Common myeloid progenitor, CD34-positive (primary cell): Measurements from ENCODE around the gene NUFIP2.
A peak's percentile ranks its signal among the peaks of the same experiment; 100 is the strongest.
"Not testable (repeated sequence)": the region's sequence is repeated elsewhere in the genome, so short reads cannot be mapped to it uniquely, and the experiment has no call there.

Source experiments
- CTCF ChIA-PET: fragments of 350-600 bp; sonication (Branson Sonifier 250); formaldehyde crosslinking; loops from one replicate; lab custom pipeline; 2021; ENCODE audit warnings: antibody characterized with exemption; lab: Charles Lee
- POLR2A ChIA-PET: fragments of 350-600 bp; sonication (Branson Sonifier 250); formaldehyde crosslinking; loops from one replicate; lab custom pipeline; 2021; ENCODE audit warnings: antibody characterized with exemption; lab: Charles Lee
- DNase-seq, 3 donors: peaks; one replicate each; pipeline versions ENCODE4 v3.0.0 to v3.0.0-alpha.2; 2013
- H3K27ac ChIP-seq, 2 experiments: 1 replicate in 1 of 2; 2 replicates in 1 of 2; pipeline ENCODE4 v1.7.0; 2013; ENCODE audit warnings: inconsistent platforms in 2 of 2, low read length in 2 of 2, mild to moderate bottlenecking in 2 of 2, low read depth in 1 of 2, moderate library complexity in 1 of 2; ENCODE audit not compliant: severe bottlenecking in 2 of 2, insufficient read depth in 1 of 2, poor library complexity in 1 of 2
- H3K27me3 ChIP-seq, 5 experiments: replicated peaks in 2 of 5; 1 replicate in 3 of 5; 2 replicates in 2 of 5; pipeline versions ENCODE4 v1.6.1 to v1.7.0; 2013; ENCODE audit warnings: low read length in 4 of 5, mild to moderate bottlenecking in 2 of 5, moderate library complexity in 2 of 5, inconsistent platforms in 1 of 5; ENCODE audit not compliant: insufficient read depth in 5 of 5, control insufficient read depth in 4 of 5
- H3K36me3 ChIP-seq, 4 experiments: 1 replicate in 2 of 4; 2 replicates in 2 of 4; pipeline versions ENCODE4 v1.6.1 to v1.7.0; 2013; ENCODE audit warnings: low read length in 3 of 4, control low read depth in 1 of 4, mild to moderate bottlenecking in 1 of 4; ENCODE audit not compliant: control insufficient read depth in 4 of 4, insufficient read depth in 4 of 4
- H3K4me1 ChIP-seq, 4 experiments: 1 replicate in 3 of 4; 2 replicates in 1 of 4; pipeline versions ENCODE4 v1.6.1 to v1.7.1; 2013; ENCODE audit warnings: low read length in 3 of 4, mild to moderate bottlenecking in 3 of 4, control low read depth in 1 of 4, inconsistent platforms in 1 of 4, moderate library complexity in 1 of 4; ENCODE audit not compliant: control insufficient read depth in 4 of 4, insufficient read depth in 4 of 4; ENCODE audit errors: control extremely low read depth in 1 of 4
- H3K4me3 ChIP-seq, 7 experiments: 1 replicate in 4 of 7; 2 replicates in 3 of 7; pipeline versions ENCODE4 v1.5.1 to v1.7.0; 2013; ENCODE audit warnings: mild to moderate bottlenecking in 7 of 7, low read length in 6 of 7, moderate library complexity in 6 of 7, inconsistent platforms in 2 of 7, low read depth in 2 of 7, control low read depth in 1 of 7; ENCODE audit not compliant: insufficient read depth in 4 of 7, control insufficient read depth in 1 of 7; ENCODE audit errors: extremely low read depth in 1 of 7
- H3K9me3 ChIP-seq, 5 experiments: 1 replicate in 4 of 5; 2 replicates in 1 of 5; pipeline versions ENCODE4 v1.6.1 to v1.7.1; 2013; ENCODE audit warnings: low read length in 4 of 5, mild to moderate bottlenecking in 2 of 5, inconsistent platforms in 1 of 5, low read depth in 1 of 5, moderate library complexity in 1 of 5; ENCODE audit not compliant: control insufficient read depth in 4 of 5, insufficient read depth in 2 of 5; ENCODE audit errors: control extremely low read depth in 1 of 5
- WGBS: methylation state at CpG from one replicate; pipeline ENCODE4 v1.1.5; 2013; ENCODE audit not compliant: insufficient coverage; 5-methylcytosine and 5-hydroxymethylcytosine counted together

NUFIP2 gene

DNA sequence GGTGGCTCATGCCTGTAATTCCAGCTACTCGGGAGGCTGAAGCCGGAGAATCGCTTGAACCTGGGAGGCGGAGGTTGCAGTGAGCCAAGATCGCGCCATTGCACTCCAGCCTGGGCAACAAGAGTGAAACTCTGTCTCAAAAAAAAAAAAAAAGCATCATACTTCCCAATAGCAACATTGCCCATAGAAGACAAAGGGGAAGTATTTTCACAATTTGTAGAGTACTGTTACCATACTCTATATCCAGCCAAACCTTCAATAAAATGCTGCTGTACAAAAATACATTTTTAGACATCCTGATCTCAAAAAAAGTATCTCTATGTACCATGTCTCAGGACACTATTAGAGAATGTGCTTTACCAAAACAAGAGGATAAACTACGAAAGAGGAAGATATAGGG lies 59.0 kb downstream of the NUFIP2 start:
- H3K4me3 ChIP-seq, POLR2A ChIA-PET, H3K27me3 ChIP-seq, H3K27ac ChIP-seq, H3K36me3 ChIP-seq, DNase-seq, H3K9me3 ChIP-seq: not testable (repeated sequence)
- CTCF ChIA-PET, result interaction anchor here (0.9 to 2.3 kb wide), 3 partner anchors 15 to 123 kb away, joined by 3 to 9 read pairs (median 3); no protein-coding TSS in a partner anchor
- H3K4me1 ChIP-seq, result peaks cover 0 to 21% (median 3%) of the 10 kb centered on the region in 4 experiments
- WGBS, result 100% methylated on average over 1 of the region's 7 CpGs

DNA sequence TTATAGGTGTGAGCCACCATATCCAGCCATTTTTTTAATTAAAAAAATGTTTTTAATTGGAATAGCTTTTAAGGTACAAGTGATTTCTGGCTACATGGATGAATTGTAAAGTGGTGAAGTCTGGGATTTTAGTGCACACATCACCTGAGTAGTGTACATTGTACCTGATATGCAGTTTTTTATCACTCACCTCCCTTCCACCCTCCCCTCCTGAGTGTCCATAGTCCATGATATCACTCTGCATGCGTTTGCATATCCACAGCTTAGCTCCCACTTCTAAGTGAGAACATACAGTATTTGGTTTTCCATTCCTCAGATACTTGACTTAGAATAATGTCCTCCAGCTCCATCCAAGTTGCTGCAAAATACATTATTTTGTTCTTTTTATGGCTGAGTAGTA lies 60.6 kb downstream of the NUFIP2 start:
- no peak overlapping the region for H3K27ac ChIP-seq
- ChIA-PET POLR2A (no interaction called here), CTCF (interaction anchor here (0.5 to 1.9 kb wide), 3 partner anchors 14 to 439 kb away, joined by 3 to 17 read pairs (median 3); no protein-coding TSS in a partner anchor)
- peaks cover 0 to 15% (median 3%) of the 10 kb centered on the region in 4 experiments for H3K4me1 ChIP-seq
- no peaks in the 10 kb centered on the region for H3K36me3 ChIP-seq
- no peak for DNase-seq
- H3K9me3 ChIP-seq, result no peaks in the 10 kb centered on the region
- no peak overlapping the region for H3K4me3 ChIP-seq
- H3K27me3 ChIP-seq, result no peaks in the 10 kb centered on the region
- WGBS, result 100% methylated on average over 1 of the region's 1 CpG

DNA sequence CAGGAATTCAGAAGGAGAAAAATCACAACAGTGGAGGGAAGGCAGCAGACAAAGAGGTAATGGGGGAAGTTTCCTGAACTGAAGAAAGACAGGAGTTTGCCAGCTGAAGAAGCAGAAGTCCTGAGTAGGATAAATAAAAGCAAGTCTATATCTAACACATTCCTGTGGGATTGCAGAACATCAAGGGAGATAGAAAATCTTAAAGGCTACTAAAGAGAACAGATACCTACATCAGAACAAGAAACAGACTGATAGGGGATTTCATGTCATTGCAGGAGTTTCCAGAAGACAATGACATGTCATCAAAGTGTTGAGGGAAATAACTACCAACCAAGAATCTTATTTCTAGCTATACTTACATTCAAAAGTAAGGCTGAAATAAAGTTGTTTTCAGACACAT lies 68.6 kb downstream of the NUFIP2 start:
- Histone ChIP-seq H3K36me3 (no peaks in the 10 kb centered on the region), H3K27ac (no peak overlapping the region), H3K9me3 (no peaks in the 10 kb centered on the region), H3K27me3 (no peaks in the 10 kb centered on the region), H3K4me1 (peaks cover 0 to 5% (median 2%) of the 10 kb centered on the region in 4 experiments), H3K4me3 (no peak overlapping the region)
- POLR2A ChIA-PET, result no interaction called here
- CTCF ChIA-PET, result interaction anchor here (0.8 to 1.5 kb wide), 5 partner anchors 9 to 76 kb away, joined by 3 to 4 read pairs (median 4); no protein-coding TSS in a partner anchor
- no peak for DNase-seq

GRCh38 chr17:29221338-29221737 lies 72.6 kb downstream of the NUFIP2 start:
- not testable (repeated sequence) for H3K4me1 ChIP-seq, H3K9me3 ChIP-seq, H3K27ac ChIP-seq, H3K27me3 ChIP-seq, H3K36me3 ChIP-seq, H3K4me3 ChIP-seq, DNase-seq
- CTCF ChIA-PET, result interaction anchor here (1.2 to 11.1 kb wide), 5 partner anchors 12 to 73 kb away, joined by 4 to 124 read pairs (median 21); no protein-coding TSS in a partner anchor
- POLR2A ChIA-PET, result interaction anchor here (1.1 kb wide), 1 partner anchor 71 kb away, joined by 4 read pairs; no protein-coding TSS in a partner anchor
- 98% methylated on average over 6 of the region's 11 CpGs for WGBS

- ChIA-PET POLR2A (interaction anchor here (0.6 kb wide), 1 partner anchor 73 kb away, joined by 3 read pairs; no protein-coding TSS in a partner anchor), CTCF (interaction anchor here (0.6 to 11.1 kb wide), 39 partner anchors 8 to 250 kb away, joined by 3 to 124 read pairs (median 4); partner anchors contain the start of gene MYO18A)
- DNase-seq, result peak; percentile 80 to 90 (median 84)
- H3K4me3 ChIP-seq, result peak overlapping the region in 1 of 7 experiments; percentile 3
- no peaks in the 10 kb centered on the region for H3K9me3 ChIP-seq
- no peak overlapping the region for H3K27ac ChIP-seq
- peaks cover 0 to 8% (median 5%) of the 10 kb centered on the region in 4 experiments for H3K4me1 ChIP-seq
- H3K36me3 ChIP-seq, result no peaks in the 10 kb centered on the region
- H3K27me3 ChIP-seq, result no peaks in the 10 kb centered on the region
- WGBS, result 14% methylated on average over 13 of the region's 14 CpGs
Observed at GRCh38 chr17:29219378-29220047, 74.4 kb downstream of the NUFIP2 start.

DNA sequence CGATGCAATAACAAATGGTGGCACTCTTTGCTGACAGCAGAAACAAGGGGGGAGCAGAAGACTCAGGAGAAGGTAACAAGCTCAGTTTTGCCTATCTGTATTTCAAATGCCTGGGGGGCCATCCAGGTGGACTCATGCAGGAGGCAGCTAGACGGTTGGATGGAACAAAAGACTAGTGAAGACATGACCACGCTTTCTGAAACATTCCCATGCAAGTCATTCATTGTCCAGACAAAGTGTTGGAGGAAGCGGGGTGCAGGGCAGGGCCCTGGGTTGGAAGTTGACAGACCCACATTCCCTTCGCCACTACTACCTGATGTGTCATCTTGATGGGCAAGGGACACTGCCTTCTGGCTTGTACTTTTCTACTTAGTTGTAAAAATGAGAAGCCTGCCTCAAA lies 77.1 kb downstream of the NUFIP2 start:
- WGBS, result 100% methylated on average over 4 of the region's 5 CpGs
- Histone ChIP-seq H3K27me3 (no peaks in the 10 kb centered on the region), H3K4me3 (no peak overlapping the region), H3K9me3 (no peaks in the 10 kb centered on the region), H3K4me1 (peaks cover 0 to 8% (median 5%) of the 10 kb centered on the region in 4 experiments), H3K27ac (no peak overlapping the region), H3K36me3 (no peaks in the 10 kb centered on the region)
- ChIA-PET CTCF (interaction anchor here (1.3 to 11.1 kb wide), 9 partner anchors 10 to 93 kb away, joined by 3 to 124 read pairs (median 6); no protein-coding TSS in a partner anchor), POLR2A (no interaction called here)
- no peak for DNase-seq

GRCh38 chr17:29216181-29216580 lies 77.8 kb downstream of the NUFIP2 start:
- Histone ChIP-seq H3K9me3 (no peaks in the 10 kb centered on the region), H3K36me3 (no peaks in the 10 kb centered on the region), H3K4me1 (peaks cover 0 to 8% (median 5%) of the 10 kb centered on the region in 4 experiments), H3K27ac (no peak overlapping the region), H3K4me3 (no peak overlapping the region), H3K27me3 (no peaks in the 10 kb centered on the region)
- WGBS, result 100% methylated on average over 3 of the region's 6 CpGs
- DNase-seq, result no peak
- ChIA-PET POLR2A (no interaction called here), CTCF (interaction anchor here (1.1 to 11.1 kb wide), 7 partner anchors 9 to 79 kb away, joined by 3 to 124 read pairs (median 4); no protein-coding TSS in a partner anchor)
